AG04449 (cell line): Measurements from ENCODE around the gene ZFHX2.

Experiments
- CTCF ChIA-PET: fragments of 350-600 bp; formaldehyde crosslinking; extraction: SDS; loops from one replicate; lab custom pipeline; 2021; ENCODE audit warnings: antibody characterized with exemption; lab: Yijun Ruan, JAX
- POLR2A ChIA-PET: fragments of 400-600, 350-600 bp; formaldehyde crosslinking; extraction: SDS; loops from one replicate; lab custom pipeline; 2020; ENCODE audit warnings: antibody characterized with exemption, inconsistent platforms; lab: Yijun Ruan, JAX
- DNase-seq: peaks from one replicate; pipeline ENCODE4 v3.0.0-alpha.2; 2010; ENCODE audit warnings: low read depth, low spot score
- H3K4me3 ChIP-seq: 2 replicates; pipeline ENCODE4 v1.5.1; 2011; ENCODE audit warnings: low read depth, mild to moderate bottlenecking, control low read depth, low read length
- CTCF ChIP-seq: IDR thresholded peaks from one replicate; pipeline ENCODE4 v1.5.1; 2011; ENCODE audit warnings: mild to moderate bottlenecking, moderate library complexity, low read length, control low read depth, inconsistent platforms; ENCODE audit not compliant: insufficient read depth; ENCODE audit errors: missing control alignments

ZFHX2 gene

GRCh38 chr14:23513818-23514643 lies 37.5 kb downstream of the ZFHX2 start:
- DNase-seq, result no peak
- POLR2A ChIA-PET, result no interaction called here
- CTCF ChIA-PET, result interaction anchor here (1.0 to 1.3 kb wide), 3 partner anchors 23 to 35 kb away, joined by 3 read pairs; no protein-coding TSS in a partner anchor
- H3K4me3 ChIP-seq, result no peak overlapping the region
- TF ChIP-seq CTCF, result no peak

GRCh38 chr14:23513005-23513817 lies 38.4 kb downstream of the ZFHX2 start:
- TF ChIP-seq CTCF, result no peak
- no peak for DNase-seq
- CTCF ChIA-PET, result interaction anchor here (5.9 kb wide), 1 partner anchor 47 kb away, joined by 36 read pairs; no protein-coding TSS in a partner anchor
- POLR2A ChIA-PET, result no interaction called here
- no peak overlapping the region for H3K4me3 ChIP-seq

GRCh38 chr14:23512156-23512555 lies 39.4 kb downstream of the ZFHX2 start:
- ChIA-PET CTCF (interaction anchor here (1.0 to 5.9 kb wide), 2 partner anchors 30 to 48 kb away, joined by 3 to 36 read pairs; no protein-coding TSS in a partner anchor), POLR2A (no interaction called here)
- no peak for TF ChIP-seq CTCF
- DNase-seq, result no peak
- H3K4me3 ChIP-seq, result no peak overlapping the region

- CTCF ChIA-PET, result interaction anchor here (1.7 to 2.4 kb wide), 3 partner anchors 16 to 69 kb away, joined by 7 to 16 read pairs (median 10); no protein-coding TSS in a partner anchor
- no peak for TF ChIP-seq CTCF
- POLR2A ChIA-PET, result no interaction called here
- peak; percentile 31 for DNase-seq
- no peak overlapping the region for H3K4me3 ChIP-seq
These were observed 57.3 kb downstream of the ZFHX2 start for GRCh38 chr14:23494223-23494622.

GRCh38 chr14:23492618-23493272 lies 58.8 kb downstream of the ZFHX2 start:
- POLR2A ChIA-PET, result no interaction called here

More at GRCh38 chr14:23492618-23493272, 58.8 kb downstream of the ZFHX2 start:
- no peak for TF ChIP-seq CTCF
- CTCF ChIA-PET, result interaction anchor here (2.4 kb wide), 1 partner anchor 67 kb away, joined by 16 read pairs; no protein-coding TSS in a partner anchor
- DNase-seq, result no peak
- no peak overlapping the region for H3K4me3 ChIP-seq
